NCI-H128 (cell line): ENCODE measurements around the gene DENND5B.
"Not testable (repeated sequence)": the region's sequence is repeated elsewhere in the genome, so short reads cannot be mapped to it uniquely, and the experiment has no call there.

Experiments used
- DNase-seq: peaks from one replicate; lab custom pipeline; 2025; ENCODE audit not compliant: unreplicated experiment; lab: John Stamatoyannopoulos, UW

DENND5B gene

DNA sequence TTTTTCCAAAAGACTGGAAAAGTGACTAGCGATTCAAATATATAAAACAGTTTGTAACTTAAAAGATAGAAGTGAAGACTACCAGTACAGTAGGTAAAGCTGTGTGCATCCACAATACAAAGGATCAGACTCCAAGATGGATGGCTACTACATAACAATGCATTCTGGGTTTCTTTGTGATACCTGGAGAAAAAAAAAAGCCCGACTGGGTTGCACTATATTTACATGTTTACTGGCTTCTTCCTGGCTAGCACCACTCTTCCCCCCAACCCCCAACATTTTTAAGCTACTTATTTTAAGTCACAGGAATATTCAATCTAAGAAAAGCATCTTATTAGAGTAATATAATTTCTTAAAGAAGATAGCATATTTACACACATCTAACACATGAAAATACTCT is 203.9 kb downstream of the DENND5B start:
- no peak for DNase-seq

DNA sequence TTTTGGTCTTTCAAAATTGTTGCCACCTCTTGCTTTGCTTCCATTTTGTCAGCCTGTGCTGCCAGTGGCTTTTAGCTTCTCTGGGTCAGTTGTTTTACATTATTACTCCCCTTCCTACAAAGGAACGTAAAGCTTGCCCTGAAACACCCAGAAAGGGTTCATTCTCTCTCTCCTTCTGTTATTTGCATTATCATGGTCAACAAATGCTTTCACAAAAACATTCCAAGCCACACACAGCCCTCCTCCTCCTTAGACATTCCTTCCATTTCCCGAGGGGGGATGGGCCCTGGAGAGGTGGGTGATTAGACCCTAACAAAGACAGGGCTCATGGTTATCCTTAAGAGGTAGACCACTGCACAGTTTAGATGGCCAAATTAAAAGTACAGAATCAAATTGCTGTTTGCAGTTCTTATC is 204.6 kb downstream of the DENND5B start:
- DNase-seq, result no peak

DNA sequence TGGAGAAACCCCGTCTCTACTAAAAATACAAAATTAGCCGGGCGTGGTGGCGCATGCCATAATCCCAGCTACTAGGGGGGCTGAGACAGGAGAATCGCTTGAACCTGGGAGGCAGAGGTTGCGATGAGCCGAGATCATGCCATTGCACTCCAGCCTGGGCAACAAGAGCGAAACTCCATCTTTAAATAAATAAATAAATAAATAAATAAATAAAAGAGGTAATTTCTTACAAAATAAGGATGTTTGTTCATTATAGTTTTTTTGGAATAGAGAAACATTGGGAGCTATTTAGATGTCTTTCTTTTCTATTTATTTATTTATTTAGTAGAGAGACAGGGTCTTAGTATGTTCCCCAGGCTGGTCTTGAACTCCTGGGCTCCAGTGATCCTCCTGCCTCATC is 213.7 kb downstream of the DENND5B start:
- not testable (repeated sequence) for DNase-seq

DNA sequence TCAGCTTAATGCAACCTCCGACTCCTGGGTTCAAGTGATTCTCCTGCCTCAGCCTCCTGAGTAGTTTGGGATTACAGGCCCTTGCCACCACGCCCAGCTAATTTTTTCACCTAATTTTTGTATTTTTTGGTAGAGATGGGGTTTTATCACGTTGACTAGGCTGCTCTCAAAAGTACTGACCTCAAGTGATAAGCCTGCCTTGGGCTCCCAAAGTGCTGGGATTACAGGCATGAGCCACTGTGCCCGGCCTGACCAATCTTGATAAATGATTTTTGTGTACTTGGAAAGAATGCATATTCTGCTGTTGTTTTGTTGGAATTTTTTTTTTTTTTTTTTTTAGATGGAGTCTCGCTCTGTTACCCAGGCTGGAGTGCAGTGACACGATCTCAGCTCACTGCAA is 215.5 kb downstream of the DENND5B start:
- DNase-seq, result not testable (repeated sequence)

DNA sequence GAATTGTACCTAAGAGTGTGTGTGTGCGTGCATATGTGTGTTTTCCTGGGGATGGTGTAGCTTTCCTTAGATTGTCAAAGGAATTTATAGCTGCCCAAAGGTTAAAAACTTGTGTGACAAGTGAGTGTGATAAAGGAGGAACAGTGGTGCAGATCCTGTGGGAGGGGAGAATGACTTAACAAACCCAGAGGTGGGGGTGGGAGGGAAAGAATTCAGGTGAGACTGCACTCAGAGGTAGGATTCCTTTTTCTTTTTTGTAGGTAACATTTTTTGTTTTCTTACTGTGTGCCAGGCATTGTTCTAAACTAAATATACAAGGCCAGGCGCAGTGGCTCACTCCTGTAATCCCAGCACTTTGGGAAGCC is 219.7 kb downstream of the DENND5B start:
- no peak for DNase-seq

DNA sequence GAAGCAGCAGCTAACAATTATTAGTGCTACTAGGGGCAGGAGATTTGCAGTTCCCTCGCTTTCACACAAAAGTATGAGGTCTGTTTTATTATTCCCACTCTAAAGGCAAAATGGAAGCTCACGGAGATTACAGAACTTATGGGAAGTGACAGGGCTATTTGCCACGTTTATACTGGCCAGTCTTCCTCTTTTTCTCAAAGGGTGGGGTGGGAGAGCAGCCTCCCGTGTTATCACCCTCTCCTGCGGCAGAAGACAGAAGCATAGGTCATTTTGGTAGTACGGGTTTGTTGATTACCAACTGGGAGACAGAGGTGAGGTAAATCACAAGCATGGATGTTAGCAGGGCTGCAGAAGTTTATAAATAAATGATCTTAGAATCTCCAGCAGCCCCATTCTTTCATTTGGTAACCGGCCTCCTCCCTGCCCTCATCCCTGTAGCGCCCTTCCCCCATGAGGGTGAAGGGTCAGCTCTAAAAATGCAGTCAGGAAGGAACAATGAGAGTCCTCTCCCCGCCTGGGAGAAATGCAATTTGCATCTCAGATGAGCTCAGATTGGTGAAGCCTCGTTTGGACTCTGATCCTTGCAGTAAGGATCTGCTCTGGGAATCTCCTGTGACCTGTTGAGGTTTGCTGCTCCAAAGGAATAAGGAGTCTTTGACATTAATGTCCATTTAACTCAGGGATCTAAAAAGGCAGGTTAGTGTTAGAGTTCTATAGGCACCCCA is 220.2 kb downstream of the DENND5B start:
- no peak for DNase-seq

DNA sequence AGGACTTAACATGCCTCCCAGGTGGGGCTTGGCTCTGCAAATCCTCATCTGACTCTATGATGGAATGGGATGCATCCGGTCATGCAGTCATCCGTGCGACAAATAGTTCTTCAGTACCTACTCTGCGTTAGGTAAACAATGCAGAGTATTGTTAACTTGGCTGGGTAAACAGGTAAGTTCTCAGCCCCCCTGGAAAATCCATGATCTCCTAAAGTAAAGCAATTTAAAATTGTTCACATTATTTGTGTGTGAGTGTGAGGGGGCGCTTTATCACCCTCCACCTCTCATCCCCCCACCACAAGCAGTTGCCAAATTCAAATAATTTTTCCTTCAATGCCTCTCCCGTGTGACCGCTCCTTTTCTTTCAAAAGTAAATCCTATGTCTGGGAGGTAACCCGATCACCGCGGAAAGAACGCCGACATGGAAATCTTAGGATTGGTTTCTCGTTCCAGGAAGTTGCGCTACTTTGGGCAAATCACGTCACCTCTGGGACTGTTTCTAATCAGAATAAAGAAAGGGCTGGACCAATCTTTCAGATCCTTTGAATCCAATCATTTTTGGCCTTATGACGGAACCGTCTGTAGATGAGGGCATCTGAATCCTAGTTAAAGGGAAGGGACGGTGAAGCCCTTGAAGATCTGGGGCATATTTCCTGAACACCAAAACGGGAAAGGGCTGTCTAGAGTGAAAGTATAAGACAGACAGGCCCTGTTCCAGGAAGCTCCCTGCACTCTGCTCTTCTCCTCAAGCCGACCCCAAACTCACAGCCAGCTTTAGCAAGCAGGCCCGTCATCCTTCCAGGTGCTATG is 221.0 kb downstream of the DENND5B start:
- no peak for DNase-seq

DNA sequence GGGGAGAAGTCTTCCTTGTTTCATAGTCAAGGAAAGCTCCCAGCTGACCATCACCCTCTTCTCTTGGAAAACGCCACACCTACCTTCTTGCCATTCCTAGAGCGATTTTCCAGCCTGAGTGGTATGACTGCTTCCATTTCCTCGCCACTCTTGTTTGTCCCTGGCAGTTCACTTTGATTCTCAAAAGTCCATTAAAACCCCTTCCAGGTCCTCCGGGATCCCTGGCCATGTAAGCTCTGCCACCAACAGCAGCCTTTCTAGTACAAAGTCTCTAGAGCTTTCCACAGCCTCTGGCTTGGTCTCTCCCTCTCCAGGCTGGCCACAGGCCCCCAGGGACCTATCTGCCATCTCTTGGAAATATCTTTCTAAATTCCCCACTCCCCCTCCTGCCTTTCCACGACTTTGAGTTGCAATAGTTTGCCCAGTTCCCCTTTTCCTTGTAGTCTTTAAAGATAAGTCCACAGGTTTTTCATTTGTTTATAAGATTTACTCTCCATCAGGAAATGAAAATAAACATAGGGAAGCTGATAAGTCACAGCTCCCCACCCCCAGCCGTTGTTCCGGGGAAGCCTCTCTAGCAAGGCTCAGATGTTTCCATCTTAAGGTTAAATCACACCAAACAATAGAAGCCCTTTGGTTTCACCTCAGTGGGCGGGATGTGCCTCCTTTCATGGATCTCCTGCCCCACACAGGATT is 222.1 kb downstream of the DENND5B start:
- no peak for DNase-seq

DNA sequence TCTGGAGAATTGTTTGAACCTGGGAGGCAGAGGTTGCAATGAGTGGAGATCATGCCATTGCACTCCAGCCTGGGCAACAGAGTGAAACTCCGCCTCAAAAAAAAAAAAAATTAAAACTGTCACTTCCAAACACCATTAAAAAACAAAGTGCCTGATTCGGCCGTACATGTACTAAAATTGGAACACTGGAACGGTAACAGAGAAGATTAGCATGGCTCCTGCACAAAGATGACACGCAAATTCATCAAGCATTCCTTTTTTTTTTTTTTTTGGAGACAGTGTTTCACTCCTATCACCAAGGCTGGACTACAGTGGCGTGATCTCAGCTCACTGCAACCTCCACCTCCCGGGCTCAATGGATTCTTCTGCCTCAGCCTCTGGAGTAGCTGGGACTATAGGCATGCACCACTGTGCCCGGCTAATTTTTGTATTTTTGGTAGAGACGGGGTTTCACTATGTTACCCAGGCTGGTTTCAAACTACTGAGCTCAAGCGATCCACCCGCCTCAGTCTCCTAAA is 224.8 kb downstream of the DENND5B start:
- no peak for DNase-seq

DNA sequence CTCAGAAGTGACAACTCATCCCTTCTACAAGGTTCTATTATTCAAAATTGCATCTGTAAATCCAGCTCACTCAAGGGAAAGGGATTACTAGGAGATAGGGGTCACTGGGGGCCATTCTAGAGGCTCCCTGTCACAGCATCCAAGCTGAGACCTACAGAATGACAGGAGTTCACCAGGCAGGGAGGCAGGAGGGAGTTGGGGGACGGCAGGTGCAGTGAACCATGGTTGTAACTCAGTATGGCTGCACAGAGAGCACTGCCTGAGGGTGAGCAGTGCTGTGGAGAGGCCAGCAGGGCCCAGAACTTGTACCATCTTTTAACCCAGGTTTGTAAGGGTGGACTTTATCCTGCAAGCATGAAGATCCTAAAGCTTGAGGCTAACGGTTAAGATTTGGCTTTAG is 227.1 kb downstream of the DENND5B start:
- no peak for DNase-seq

DNA sequence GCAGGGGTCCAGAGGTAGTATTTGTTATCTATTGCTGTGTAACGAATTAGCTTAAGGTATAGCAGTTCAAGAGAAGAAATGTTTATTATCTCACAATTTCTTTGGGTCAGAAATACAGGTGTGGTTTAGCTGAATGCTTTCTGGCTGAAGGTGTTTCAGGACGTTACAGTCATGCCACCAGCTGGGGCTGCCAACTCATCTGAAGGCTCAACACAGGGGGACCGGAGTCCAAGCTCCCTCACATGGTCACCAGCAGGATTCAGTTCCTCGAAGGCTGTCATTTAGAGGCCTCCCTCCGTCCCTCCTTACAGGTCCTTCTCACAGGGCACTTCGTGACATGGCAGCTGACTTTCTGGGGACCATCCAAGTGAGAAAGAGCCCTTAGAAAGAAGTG is 227.5 kb downstream of the DENND5B start:
- no peak for DNase-seq

DNA sequence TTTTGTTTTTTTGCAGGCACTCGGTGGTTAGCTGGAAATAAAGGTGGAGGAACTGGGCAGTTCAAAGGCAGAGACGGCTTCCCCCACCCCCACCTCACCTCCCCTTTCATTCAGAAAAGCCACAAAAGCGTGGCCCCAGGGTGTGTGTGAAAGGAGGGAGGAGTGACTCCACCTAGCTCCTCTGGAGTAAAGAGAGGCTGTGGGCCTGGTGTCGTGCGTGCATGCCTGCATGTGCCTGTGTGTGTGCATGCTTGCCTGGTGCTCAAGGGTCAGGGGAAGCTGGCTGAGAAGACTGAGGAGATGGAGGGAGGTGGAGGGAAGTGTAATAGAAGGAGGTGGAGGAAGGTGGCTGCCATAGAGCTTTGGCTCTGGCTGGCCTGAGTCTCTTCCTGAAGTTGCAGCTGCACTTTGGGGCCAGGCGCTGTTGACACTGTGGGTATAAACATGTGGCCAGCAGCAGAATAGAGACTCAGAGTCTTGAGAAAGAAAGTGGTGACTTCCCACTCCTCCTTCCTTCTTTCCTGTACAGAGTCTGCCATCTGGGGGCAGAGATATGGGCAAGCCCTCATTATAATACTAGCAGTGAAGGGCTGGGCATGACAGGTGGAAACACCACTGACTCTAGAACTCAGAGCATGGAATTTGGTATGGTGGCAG is 228.0 kb downstream of the DENND5B start:
- DNase-seq, result no peak

DNA sequence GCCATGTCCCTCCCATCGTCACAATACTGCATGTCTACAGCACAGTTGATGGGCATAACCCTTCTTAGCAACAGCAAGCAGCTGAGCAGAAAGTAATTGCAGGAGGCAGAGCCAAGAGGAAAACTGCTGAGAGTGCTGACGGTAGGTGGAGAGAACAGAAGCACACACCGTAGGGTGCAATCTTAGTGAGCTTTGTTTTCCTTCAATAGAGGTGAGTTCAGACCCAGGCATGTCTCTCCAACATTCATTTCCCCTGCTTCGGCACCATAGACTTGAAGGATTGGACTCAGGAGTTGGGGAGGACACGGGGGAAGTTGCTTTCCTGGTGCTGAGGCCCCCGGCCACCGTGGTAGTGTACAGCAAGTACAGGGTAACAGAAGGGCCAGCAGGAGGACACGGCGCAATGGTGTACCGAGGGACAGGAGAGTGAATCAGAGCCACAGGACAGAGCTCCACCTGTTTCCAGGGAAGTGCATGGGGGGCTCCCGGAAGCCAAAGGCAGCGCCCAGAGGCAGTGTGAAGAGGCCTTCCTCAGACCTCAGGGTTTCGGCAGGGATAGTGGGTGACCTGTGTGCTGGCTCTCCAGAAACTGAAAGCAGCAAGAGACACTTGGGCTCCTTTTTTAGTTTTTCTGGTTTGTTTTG is 228.7 kb downstream of the DENND5B start:
- DNase-seq, result peak; percentile 45

DNA sequence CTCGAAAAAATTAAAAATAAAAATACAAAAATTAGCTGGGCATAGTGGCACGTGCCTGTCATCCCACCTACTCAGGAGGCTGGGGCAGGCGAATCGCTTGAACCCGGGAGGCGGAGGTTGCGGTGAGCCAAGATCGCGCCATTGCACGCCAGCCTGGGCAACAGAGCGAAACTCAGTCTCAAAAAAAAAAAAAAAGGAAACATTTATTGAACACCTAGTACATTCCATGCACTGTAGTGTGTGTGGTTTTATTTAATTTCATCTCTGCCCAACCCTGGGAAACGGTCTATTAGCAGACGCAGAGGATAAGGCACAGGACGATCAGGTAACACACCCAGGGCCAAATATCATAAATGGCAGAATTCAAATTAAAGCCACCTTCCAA is 229.2 kb downstream of the DENND5B start:
- no peak for DNase-seq

DNA sequence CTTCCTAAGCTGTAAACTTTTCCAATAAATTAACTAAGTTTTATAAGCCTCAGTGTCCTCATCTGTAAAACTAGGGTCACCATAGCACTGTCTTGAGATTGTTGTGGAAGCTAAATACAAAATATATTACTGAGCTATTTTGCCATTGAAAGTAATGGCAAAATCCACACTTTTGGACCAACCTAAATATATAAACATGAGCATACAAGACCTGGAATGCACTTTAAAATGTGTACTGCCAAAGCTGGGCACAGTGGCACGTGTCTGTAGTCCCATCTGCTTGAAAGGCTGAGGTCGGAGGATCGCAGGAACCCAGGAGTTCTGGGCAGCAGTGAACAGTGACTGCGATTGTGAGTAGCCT is 235.2 kb downstream of the DENND5B start:
- DNase-seq, result no peak

DNA sequence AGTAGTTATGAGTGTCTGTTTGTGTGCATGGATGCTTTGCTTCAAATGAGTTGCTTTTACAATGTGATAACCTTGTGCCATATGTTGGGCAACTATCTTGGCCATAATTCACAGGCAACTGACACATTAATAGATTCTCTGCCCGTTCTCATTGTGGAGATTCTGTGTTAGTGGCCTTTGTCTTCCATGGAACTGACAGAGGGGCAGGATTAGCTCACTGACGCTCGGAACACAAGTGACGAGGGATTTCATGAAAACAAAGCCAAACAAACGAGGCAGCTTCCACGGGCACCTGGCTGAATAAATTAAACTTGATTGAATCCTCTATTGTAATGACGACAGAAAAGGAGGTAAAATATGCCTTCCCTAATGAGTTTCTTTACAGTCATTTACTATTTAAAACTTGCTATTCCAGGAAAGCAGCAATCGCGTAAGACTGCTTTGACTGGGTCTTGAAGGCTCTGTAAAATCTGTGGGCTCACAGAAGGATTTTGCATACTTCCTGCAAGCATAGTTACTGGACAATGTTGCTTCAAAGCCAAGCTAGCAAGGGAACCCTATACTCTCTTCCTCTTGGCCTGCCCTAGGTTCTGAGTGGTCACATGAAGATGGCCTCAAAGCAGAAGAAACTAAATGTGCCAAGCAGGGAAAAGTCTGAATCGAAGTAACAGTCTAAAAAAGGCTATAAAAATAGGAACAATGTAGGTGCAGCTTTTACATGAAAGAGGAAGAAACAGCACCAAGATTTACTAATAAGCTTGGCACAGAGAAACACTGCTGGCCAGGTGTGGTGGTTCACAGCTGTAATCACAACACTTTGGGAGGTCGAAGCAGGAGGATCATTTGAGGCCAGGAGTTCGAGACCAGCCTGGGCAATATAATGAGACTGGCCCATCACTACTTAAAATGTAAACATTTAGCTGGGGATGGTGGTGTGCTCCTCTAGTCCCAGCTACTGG is 236.9 kb downstream of the DENND5B start:
- peak; percentile 61 for DNase-seq

DNA sequence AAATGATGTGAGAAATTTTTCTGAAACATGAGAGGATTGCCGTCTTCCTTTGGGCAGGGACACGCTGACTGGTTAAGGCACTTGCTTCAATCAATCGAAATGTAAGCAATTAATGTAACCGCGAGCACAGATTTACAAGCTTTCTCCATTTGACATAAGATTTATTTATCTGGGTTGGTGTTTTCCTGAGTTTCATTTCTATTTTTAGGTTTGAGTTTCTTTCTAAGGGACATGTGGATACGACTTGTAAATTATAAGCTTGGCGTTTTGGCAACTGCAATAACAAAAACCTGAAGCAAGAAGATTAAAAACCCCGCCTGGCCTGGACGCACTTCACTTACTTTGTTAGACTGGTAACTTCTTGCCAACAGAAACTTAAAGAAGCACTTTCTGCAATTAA is 244.7 kb downstream of the DENND5B start:
- DNase-seq, result no peak

DNA sequence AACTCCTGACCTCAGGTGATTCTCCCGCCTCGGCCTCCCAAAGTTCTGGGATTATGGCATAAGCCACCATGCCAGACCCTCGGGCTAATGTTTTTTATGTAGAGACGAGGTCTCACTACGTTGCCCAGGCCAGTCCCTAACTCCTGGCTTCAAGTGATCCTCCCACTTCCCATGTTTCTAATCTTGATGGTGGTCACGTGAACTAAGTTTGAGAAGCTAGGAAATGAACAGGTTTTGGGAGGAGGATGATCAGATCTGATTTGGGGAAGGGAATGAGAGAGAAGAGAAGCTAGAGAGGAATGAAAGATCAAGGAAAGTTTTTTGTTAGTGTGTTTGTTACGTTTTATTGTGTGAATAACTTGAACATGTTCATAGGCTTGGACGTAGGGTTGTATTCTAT is 247.8 kb downstream of the DENND5B start:
- no peak for DNase-seq

DNA sequence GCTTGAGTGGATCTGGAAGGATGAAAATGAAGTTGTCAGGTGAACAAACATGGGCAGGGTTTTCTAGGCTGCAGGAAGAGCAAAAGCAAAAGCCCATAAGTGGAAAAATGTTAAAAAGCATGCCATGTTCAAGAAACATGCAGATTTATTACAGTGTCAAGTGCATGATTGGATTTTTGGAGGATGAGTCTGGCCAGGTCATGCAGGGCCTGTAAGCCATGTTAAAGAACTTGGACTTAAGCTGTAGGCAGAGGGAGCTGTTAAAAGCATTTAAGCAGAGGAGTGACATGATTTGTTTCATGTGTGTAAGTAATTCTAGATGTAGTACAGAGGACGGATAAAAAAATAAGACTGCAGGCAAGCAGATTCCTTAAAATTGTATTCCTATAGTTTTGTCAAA is 248.7 kb downstream of the DENND5B start:
- DNase-seq, result no peak
